Astrocyte of the spinal cord (primary cell): ENCODE results near the gene FIBCD1.

Experiments used
- DNase-seq: peaks from one replicate; pipeline ENCODE4 v3.0.0; 2011; ENCODE audit warnings: low read depth, low spot score
- H3K4me3 ChIP-seq: 2 replicates; pipeline ENCODE4 v1.5.1; 2011; ENCODE audit warnings: low read depth, mild to moderate bottlenecking, low read length, moderate library complexity
- in situ Hi-C: cut with HindIII; loops from 2 replicates; pipeline ENCODE4 v1.10.0; 2017; ENCODE audit warnings: low sequenced_read_pairs
- TF ChIP-seq, protein P1 (sequence below): IDR thresholded peaks from 2 replicates; pipeline ENCODE4 v1.5.1; 2012; ENCODE audit warnings: low read depth, mild to moderate bottlenecking, low read length, inconsistent platforms

The FIBCD1 gene

DNA sequence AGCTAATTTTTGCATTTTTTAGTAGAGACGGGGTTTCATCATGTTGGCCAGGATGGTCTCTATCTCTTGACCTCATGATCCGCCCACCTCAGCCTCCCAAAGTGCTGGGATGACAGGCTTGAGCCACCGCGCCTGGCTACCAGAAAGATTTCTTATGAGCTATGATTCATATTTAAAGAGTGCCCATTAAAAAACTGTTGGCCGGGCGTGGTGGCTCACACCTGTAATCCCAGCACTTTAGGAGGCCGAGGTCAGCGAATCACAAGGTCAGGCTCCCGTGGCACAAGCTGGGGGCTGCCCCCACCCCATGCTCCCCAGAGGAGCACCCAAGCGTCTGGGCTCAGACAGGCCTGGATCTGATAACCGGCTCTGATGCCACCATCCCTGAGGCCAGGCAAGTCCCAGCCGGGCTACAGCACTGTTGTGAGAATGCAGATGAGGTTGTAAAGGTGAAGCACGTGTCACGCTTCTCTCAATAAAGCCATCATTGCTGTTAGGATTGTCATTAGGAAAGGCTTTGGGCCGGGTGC, 56.3 kb downstream of the FIBCD1 start:
- H3K4me3 ChIP-seq = no peak overlapping the region
- DNase-seq = no peak
- TF ChIP-seq, protein P1, sequence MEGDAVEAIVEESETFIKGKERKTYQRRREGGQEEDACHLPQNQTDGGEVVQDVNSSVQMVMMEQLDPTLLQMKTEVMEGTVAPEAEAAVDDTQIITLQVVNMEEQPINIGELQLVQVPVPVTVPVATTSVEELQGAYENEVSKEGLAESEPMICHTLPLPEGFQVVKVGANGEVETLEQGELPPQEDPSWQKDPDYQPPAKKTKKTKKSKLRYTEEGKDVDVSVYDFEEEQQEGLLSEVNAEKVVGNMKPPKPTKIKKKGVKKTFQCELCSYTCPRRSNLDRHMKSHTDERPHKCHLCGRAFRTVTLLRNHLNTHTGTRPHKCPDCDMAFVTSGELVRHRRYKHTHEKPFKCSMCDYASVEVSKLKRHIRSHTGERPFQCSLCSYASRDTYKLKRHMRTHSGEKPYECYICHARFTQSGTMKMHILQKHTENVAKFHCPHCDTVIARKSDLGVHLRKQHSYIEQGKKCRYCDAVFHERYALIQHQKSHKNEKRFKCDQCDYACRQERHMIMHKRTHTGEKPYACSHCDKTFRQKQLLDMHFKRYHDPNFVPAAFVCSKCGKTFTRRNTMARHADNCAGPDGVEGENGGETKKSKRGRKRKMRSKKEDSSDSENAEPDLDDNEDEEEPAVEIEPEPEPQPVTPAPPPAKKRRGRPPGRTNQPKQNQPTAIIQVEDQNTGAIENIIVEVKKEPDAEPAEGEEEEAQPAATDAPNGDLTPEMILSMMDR = no peak
- in situ Hi-C loops = no loop called here

DNA sequence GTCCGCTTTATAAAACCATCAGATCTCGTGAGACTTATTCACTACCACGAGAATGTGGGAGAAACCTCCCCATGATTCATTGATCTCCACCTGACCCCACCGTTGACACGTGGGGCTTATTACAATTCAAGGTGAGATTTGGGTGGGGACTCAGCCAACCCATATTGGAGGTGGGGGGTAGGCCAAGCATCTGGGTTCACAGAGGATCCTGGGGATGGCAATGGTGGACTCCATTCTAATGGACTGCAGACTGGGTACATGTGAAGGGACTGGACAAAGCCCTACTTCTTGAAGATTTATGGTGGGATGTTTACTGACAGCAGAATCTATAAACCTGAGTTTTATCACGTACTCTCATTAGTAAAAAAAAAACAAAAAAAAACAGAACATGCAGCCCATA, 57.5 kb downstream of the FIBCD1 start:
- DNase-seq = no peak
- H3K4me3 ChIP-seq = no peak overlapping the region
- in situ Hi-C loops = no loop called here
- TF ChIP-seq, protein P1 = no peak

DNA sequence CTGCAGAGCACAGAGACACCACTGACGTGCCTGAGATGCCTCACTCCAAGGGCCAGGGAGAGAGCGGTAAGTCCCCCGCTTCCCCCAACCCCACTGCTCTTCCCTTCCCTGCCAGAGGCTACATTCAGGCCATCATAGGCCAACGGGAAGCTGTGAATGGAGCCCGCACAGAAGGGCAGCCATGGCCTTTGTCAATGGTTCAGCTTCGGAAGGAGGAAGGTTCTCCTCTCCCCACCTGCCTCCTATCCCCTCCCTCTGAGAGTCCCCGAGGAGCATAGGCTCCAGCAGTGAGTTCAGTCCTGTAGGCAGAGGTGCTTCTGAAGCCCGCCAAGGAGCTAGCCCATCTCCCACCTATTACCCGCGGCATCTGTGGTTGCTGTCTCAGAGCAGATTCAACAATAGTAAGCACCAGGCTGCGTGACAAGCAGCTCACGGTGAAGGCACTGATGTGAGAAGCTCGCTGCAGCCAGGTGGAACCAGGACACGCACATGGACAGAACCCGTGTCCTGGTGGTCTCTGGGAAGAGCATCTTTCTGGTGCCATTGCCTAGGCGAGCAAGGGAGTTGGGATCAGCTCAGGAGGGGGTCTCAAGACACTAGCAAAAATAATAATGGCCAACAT, 58.3 kb downstream of the FIBCD1 start:
- DNase-seq = no peak
- in situ Hi-C loops = no loop called here
- TF ChIP-seq, protein P1 = no peak
- no peak overlapping the region for H3K4me3 ChIP-seq

DNA sequence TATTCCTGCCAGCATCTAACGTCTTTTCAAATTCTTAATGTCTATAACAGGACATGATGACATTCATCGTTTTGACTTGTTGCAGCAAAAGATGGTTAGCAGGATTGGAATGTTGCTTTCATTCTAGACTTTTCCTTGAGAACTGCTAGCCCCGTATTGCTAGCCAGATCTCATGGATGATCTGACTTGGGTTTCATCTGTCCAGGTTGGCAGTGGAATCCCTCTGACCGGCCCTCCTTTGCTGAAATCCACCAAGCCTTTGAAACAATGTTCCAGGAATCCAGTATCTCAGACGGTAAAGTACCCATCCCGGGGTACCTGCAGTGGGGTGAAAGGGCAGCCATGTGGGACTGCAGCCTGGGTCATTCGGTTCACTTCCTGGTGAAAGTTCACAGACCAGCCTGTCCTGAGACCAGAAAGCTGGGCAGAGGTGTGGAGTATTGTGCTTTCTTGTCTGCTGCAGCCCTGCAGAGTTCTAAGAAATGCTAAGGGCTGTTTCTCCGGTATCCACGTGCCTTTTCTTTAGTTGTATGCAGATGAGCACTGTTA, 59.1 kb downstream of the FIBCD1 start:
- in situ Hi-C loops = no loop called here
- DNase-seq = no peak
- TF ChIP-seq, protein P1 = no peak
- no peak overlapping the region for H3K4me3 ChIP-seq

DNA sequence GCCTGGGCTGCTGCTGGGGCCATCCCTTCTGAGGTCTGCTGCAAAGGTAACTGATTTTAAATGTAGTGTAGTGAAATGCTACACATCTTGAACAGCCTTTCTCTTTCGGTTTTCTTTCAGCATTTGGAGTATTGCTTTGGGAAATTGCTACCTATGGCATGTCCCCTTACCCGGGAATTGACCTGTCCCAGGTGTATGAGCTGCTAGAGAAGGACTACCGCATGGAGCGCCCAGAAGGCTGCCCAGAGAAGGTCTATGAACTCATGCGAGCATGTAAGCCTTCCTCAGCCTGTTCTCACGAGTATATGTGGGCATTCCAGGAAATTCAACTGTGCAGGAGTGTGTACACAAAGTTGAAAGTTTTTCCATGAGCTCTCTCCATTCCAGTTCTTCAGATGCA, 60.8 kb downstream of the FIBCD1 start:
- TF ChIP-seq, protein P1 = no peak
- DNase-seq = no peak
- in situ Hi-C loops = no loop called here
- no peak overlapping the region for H3K4me3 ChIP-seq

DNA sequence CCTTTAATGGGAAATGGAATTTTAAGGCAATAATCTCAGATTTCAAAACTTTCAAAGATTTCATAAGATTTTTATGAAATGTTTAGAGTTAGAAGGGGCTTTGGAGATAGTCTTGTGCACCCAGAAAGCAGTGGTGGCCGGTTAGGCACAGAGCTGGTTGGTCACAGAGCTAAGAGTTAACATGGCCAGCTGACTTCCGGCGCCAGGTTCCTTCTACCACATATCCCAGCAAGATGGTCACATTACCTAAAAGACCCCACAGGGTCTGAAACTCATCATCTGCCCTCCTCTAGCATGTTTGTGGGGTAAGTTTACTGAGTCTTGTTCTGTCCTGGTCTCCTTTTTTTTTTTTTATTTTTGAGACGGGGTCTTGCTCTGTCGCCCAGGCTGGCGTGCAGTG, 61.7 kb downstream of the FIBCD1 start:
- H3K4me3 ChIP-seq = no peak overlapping the region
- in situ Hi-C loops = no loop called here

More for the DNA sequence above, 61.7 kb downstream of the FIBCD1 start:
- no peak for DNase-seq
- TF ChIP-seq, protein P1 = no peak
